Globus pallidus (tissue), 1 donor: ENCODE measurements around the gene PEX11B.

Experiments used
- DNase-seq: peaks from one replicate; pipeline ENCODE4 v3.0.0-alpha.2; 2015; ENCODE audit warnings: low spot score

The PEX11B gene

GRCh38 chr1:145906954-145907753 lies 11.4 kb downstream of the PEX11B start:
- DNase-seq, result no peak

GRCh38 chr1:145901312-145902021 lies 17.1 kb downstream of the PEX11B start:
- no peak for DNase-seq

- DNase-seq, result no peak
These were observed 19.8 kb downstream of the PEX11B start for GRCh38 chr1:145898756-145899155.

GRCh38 chr1:145897969-145898368 lies 20.5 kb downstream of the PEX11B start:
- DNase-seq, result no peak

GRCh38 chr1:145895471-145895870 lies 23.0 kb downstream of the PEX11B start:
- no peak for DNase-seq

- no peak for DNase-seq
These were observed 25.0 kb downstream of the PEX11B start for GRCh38 chr1:145893306-145894055.

GRCh38 chr1:145892486-145893087 lies 25.9 kb downstream of the PEX11B start:
- DNase-seq, result no peak

GRCh38 chr1:145891587-145892485 lies 26.7 kb downstream of the PEX11B start:
- DNase-seq, result peak; percentile 88

- no peak for DNase-seq
These were observed 27.4 kb downstream of the PEX11B start for GRCh38 chr1:145891143-145891542.

- no peak for DNase-seq
These were observed 28.8 kb downstream of the PEX11B start for GRCh38 chr1:145889722-145890121.

- DNase-seq, result no peak
These were observed 30.9 kb downstream of the PEX11B start for GRCh38 chr1:145887631-145888030.

- DNase-seq, result no peak
These were observed 31.7 kb downstream of the PEX11B start for GRCh38 chr1:145886816-145887215.

- DNase-seq, result no peak
These were observed 32.1 kb downstream of the PEX11B start for GRCh38 chr1:145886390-145886789.

- peak; percentile 77 for DNase-seq
These were observed 32.7 kb downstream of the PEX11B start, which contains the start of gene ANKRD35 for GRCh38 chr1:145885738-145886287. Gene ANKRD35 (minus strand): TSS chr1:145885866. CDS start chr1:145885758, 108 bp downstream.

GRCh38 chr1:145884675-145885074 lies 33.8 kb downstream of the PEX11B start:
- DNase-seq, result no peak

- DNase-seq, result no peak
These were observed 38.7 kb downstream of the PEX11B start for GRCh38 chr1:145879775-145880174.

- no peak for DNase-seq
These were observed 39.8 kb downstream of the PEX11B start for GRCh38 chr1:145878724-145879123.

GRCh38 chr1:145877923-145878486 lies 40.5 kb downstream of the PEX11B start:
- DNase-seq, result no peak

GRCh38 chr1:145874646-145875045 lies 43.9 kb downstream of the PEX11B start:
- DNase-seq, result no peak
